Pericardium fibroblast (primary cell): ENCODE measurements around the gene CNOT6L. TPM values are rescaled to one million over a fixed set of nuclear protein-coding genes. Genes with fewer than 3 reads are reported as not detected.

ENCODE experiments used
- total RNA-seq: library from RNA; depleted of rRNA; stranded (reverse); fragments of >200 nt; gene quantifications from 2 replicates; pipeline ENCODE4 v1.2.3, GENCODE V29; 2015

Gene CNOT6L
- total RNA-seq, result 4.8 TPM in 2 replicates

DNA sequence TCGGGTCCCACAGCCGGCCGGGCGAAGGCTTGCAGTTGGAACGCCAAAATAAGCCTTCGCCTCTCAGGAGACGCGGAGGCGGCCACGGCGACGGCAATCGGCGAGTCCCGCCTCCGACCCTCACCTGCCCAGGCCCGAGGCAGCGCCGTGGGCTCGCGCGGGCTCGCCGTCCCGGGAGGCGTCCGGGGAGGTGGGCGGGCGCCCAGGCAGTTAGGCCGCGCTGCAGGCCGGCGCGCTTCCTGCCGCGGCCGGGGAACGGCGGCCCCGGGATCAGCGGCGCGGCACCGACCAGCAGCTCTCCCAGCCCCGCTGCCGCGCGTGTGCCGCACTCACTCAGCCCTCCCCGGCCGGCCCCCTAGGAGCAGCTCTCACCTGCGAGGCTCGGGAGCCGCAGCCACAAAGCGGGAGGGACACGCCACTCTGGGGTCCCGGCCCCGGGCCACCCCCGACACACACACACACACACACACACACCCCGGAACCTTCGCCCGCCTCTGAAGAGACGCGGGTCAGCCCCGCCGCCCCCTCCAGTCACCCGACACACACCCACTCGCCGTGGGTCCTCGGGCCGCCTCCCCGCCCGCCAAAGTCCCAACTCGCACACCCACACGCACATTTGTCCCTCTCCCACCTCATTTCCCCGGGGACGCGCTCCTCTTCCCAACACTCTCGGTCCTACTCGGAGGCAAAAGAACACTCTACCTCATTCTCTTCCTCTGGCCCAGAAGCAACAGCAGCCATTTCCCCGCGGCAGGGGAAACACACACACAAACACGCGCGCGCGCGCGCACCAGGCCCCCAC is at the start of gene CNOT6L:
Gene CNOT6L, minus strand, starts transcription at position 767 of the 802 bp plus-strand sequence. Its CDS starts 60 bp downstream, at position 707.

DNA sequence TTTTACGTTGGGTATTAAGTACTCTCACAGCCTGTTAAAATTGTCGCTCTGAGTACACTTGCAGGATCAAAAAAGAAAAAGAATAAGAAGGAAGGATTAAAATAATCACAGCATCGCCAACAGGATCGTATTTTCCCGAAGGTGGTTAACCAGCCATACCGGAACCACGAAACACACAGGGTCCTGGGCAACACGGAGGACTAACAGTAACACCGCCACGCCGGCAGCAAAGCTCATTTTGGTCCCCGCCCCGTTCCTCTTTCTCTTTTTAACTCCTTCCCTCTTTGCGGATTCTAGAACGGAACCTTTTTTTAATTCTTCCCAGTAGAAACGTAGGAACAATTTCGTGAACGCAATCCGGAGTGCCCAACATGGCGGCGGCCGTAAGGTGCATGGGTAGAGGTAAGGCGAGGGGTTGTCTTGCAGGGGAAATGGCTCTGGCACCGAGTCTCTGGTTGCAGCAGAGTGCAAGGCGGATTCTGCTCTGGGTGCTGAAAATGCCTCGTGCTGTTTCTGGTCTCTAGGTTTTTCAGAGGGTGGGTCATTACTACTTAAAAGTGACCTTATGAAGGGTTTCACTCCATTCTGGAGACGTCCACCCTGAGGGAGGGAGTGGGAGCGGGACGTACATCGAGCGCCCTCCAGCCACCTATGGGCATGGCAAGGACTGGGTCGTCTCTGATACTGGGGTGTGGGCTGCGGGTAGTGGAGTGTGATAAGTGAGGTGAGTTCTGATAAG is 43.5 kb upstream of the CNOT6L start, which contains the start of gene MRPL1:
Gene MRPL1, plus strand, starts transcription at position 353 of the 739 bp plus-strand sequence. Its CDS starts 19 bp downstream, at position 372.

Other genes starting within 250 kb of the CNOT6L start
- not detected in 2 replicates for gene CXCL13, start 213.5 kb downstream of the CNOT6L start, total RNA-seq
- gene MRPL1, start 43.5 kb upstream of the CNOT6L start, total RNA-seq, result 13.7 and 17.7 TPM in 2 replicates
- 40.4 and 53.8 TPM in 2 replicates for gene FRAS1, start 238.0 kb upstream of the CNOT6L start, total RNA-seq